LHCN-M2 (cell line): ENCODE data around the gene YARS2. TPM values are rescaled to one million over a fixed set of nuclear protein-coding genes. Genes with fewer than 3 reads are reported as not detected.
"Not testable (repeated sequence)": the region's sequence is repeated elsewhere in the genome, so short reads cannot be mapped to it uniquely, and the experiment has no call there.

Experiments used
- DNase-seq: peaks from one replicate; pipeline ENCODE4 v3.0.0-alpha.2; 2012; ENCODE audit warnings: low read depth
- total RNA-seq: library from RNA; depleted of rRNA; stranded (reverse); fragments of >200 nt; gene quantifications from 2 replicates; pipeline ENCODE4 v1.2.3, GENCODE V29; 2014

Gene YARS2
- total RNA-seq, 1 experiment from 2014 or later = 27.2 TPM

GRCh38 chr12:32753605-32754004 is 2.1 kb downstream of the YARS2 start:
- DNase-seq = no peak

- no peak for DNase-seq
These were observed 12.4 kb downstream of the YARS2 start for GRCh38 chr12:32743264-32743663.

- no peak for DNase-seq
These were observed 13.6 kb downstream of the YARS2 start for GRCh38 chr12:32742133-32742532.

GRCh38 chr12:32739279-32739678 is 16.4 kb downstream of the YARS2 start:
- DNase-seq = no peak

- DNase-seq = no peak
These were observed 18.0 kb downstream of the YARS2 start for GRCh38 chr12:32737715-32738114.

GRCh38 chr12:32736445-32736844 is 19.3 kb downstream of the YARS2 start:
- no peak for DNase-seq

GRCh38 chr12:32734952-32735351 is 20.7 kb downstream of the YARS2 start:
- DNase-seq = no peak

GRCh38 chr12:32727237-32727636 is 28.5 kb downstream of the YARS2 start:
- DNase-seq = peak; percentile 5

- no peak for DNase-seq
These were observed 29.4 kb downstream of the YARS2 start for GRCh38 chr12:32726286-32726685.

- not testable (repeated sequence) for DNase-seq
These were observed 30.4 kb downstream of the YARS2 start for GRCh38 chr12:32725308-32725707.

GRCh38 chr12:32718926-32719325 is 36.8 kb downstream of the YARS2 start:
- no peak for DNase-seq

GRCh38 chr12:32714772-32715171 is 40.9 kb downstream of the YARS2 start:
- DNase-seq = no peak

- DNase-seq = no peak
These were observed 46.8 kb downstream of the YARS2 start for GRCh38 chr12:32708926-32709325.

GRCh38 chr12:32706335-32707024 is 49.2 kb downstream of the YARS2 start:
- DNase-seq = no peak

GRCh38 chr12:32705783-32706182 is 49.9 kb downstream of the YARS2 start:
- DNase-seq = no peak

- DNase-seq = no peak
These were observed 52.8 kb downstream of the YARS2 start for GRCh38 chr12:32702946-32703345.

GRCh38 chr12:32702473-32702872 is 53.2 kb downstream of the YARS2 start:
- peak; percentile 15 for DNase-seq

GRCh38 chr12:32699437-32699836 is 56.3 kb downstream of the YARS2 start:
- DNase-seq = not testable (repeated sequence)

GRCh38 chr12:32698285-32698684 is 57.4 kb downstream of the YARS2 start:
- DNase-seq = no peak

GRCh38 chr12:32697445-32697844 is 58.3 kb downstream of the YARS2 start:
- no peak for DNase-seq
